Activated naive CD4-positive, alpha-beta T cell treated with anti-CD3 and anti-CD28 coated beads, Interleukin-2, amount 50 U/mL, for 72 hours (primary cell): ENCODE results near the gene UBE2M. TPM values are rescaled to one million over a fixed set of nuclear protein-coding genes. Genes with fewer than 3 reads are reported as not detected.

Experiments
- ATAC-seq, 2 donors: fragments of 150-1000 bp; cut with Tn5 transposase; 2 replicates each; pipeline ENCODE4 v1.10.0; 2021; ENCODE audit warnings: mild to moderate bottlenecking in 2 of 2, moderate library complexity in 2 of 2
- DNase-seq, 2 donors: peaks; one replicate each; pipeline ENCODE4 v3.0.0; 2021 to 2022; ENCODE audit warnings: low spot score in 2 of 2
- H3K27ac Mint-ChIP-seq, 2 donors: one replicate each; pipeline ENCODE4 v1.8.0; 2022; ENCODE audit warnings: mild to moderate bottlenecking in 2 of 2, mixed read lengths in 2 of 2
- H3K36me3 Mint-ChIP-seq, 2 donors: one replicate each; pipeline ENCODE4 v1.8.0; 2022; ENCODE audit warnings: mixed read lengths in 2 of 2
- H3K9me3 Mint-ChIP-seq, 2 donors: one replicate each; pipeline ENCODE4 v1.8.0; 2022; ENCODE audit warnings: mixed read lengths in 2 of 2
- total RNA-seq, 2 donors: library from RNA; stranded (reverse); gene quantifications; one replicate each; pipeline ENCODE4 v1.2.3, GENCODE V29; 2022

UBE2M gene
- total RNA-seq, 2 donors from 2014 or later = 121 to 123 TPM

DNA sequence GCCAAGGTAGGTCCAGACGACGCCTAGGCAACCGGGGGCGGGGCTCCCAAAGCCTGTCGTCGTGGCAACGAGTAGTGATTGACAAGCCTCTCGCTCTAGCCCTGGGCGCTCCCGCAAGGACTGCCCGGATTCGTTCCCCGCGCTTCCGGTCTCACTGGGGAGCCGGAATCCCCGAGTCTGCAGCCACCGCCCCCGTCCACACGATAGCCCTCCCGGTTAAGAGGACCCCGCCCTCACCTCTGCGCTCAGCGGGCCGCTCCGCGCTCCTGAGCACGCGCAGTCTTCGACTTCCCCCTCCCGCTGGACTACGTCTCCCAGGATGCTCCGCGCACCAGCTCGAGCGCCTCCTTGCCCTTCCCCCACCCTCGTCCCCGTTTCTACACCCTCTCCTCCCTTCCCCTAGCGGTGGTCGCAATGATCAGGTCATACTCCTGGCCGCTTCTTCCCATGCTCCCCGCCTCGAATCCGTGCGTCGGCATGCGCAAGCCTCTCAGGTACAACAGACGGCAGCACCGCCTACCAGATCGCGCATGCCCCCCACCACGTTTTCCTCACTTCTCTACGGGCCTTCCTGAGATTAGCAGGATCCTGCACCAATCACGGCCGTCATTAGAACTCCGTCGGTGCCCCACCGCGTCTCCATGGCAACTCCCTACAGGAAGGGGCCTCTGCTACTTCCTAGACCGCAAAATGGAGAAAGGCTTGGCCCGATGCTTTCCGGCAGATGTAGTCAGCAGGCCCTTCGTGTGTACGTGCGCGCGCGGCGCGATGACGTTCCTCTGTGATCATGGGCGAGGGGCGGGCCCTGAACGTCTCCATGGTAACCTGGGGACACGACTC is 14.6 kb upstream of the UBE2M start, which contains the start of gene MZF1:
MZF1 (minus strand) TSS at position 518 of the 840 bp plus-strand sequence. CDS start 1,946 bp downstream, outside the sequence.
- DNase-seq (peak; percentile 99), ATAC-seq (peak; percentile 72 to 76)
- Mint-ChIP-seq H3K27ac (peak within 1 kb of the TSS; percentile 98 to 100), H3K36me3 (peaks cover 4% of the 10 kb centered on the region in 2 donors), H3K9me3 (no peaks in the 10 kb centered on the region)

DNA sequence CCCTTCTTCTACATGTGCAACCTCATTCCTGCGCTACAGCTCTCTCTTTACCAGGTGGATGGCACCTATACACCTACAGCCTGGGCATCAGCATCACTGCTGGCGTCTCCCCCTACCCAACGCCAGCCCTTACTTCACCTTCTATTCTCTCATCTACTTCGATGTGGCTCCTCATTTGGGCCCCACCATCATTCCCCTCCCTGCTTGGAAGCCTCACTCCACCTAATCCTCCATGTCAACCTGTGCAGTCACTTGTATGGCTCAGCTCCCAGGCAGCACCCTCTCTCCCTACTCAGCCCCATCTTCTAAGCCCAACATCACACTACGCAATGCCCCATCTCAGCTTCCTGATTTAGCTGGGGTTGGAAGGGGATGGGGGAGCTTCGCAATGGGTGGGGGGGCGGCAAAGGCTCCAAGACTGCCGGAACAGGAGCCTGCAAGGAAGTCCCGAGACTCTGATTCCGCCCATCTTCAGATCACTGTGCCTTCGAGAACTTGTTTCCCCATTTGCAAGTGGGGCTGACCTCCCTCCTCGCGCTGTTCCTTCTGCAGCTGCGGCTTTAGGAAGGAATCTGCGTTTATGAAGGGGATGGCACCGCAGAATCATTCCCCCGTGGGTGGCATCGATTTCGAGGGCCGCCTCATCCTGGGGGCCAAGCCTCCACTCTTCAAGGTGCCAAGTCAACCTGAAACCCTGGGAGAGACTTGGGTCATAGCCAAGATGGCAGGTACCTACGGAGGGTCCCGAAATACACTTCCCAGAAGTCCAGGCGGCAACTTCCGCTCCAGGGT is 13.8 kb upstream of the UBE2M start:
- DNase-seq (peak; percentile 1 to 52), ATAC-seq (no peak)
- Mint-ChIP-seq H3K36me3 (peaks cover 4% of the 10 kb centered on the region in 2 donors), H3K27ac (peak overlapping the region; percentile 98 to 100), H3K9me3 (no peaks in the 10 kb centered on the region)

DNA sequence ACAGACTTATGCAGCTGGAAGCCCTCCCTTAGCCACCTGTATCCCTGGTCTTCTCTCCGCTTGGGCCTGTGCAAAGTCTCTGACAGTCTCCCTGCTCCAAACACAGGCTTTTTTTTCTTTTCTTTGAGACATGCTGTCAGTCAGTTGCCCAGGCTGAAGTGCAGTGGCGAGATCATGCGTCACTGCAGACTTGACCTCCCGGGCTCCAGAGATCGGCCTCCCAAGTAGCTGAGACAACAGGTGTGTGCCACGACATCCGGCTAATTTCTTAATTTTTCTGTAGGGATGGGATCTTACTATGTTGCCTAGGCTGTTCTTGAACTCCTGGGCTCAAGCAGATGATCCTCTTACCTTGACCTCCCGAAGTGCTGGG is 13.2 kb upstream of the UBE2M start:
- H3K9me3 Mint-ChIP-seq = no peaks in the 10 kb centered on the region
- DNase-seq (peak; percentile 2 to 49), ATAC-seq (no peak)
- H3K27ac Mint-ChIP-seq = peak overlapping the region; percentile 98 to 100
- H3K36me3 Mint-ChIP-seq = peaks cover 4 to 6% of the 10 kb centered on the region in 2 donors

DNA sequence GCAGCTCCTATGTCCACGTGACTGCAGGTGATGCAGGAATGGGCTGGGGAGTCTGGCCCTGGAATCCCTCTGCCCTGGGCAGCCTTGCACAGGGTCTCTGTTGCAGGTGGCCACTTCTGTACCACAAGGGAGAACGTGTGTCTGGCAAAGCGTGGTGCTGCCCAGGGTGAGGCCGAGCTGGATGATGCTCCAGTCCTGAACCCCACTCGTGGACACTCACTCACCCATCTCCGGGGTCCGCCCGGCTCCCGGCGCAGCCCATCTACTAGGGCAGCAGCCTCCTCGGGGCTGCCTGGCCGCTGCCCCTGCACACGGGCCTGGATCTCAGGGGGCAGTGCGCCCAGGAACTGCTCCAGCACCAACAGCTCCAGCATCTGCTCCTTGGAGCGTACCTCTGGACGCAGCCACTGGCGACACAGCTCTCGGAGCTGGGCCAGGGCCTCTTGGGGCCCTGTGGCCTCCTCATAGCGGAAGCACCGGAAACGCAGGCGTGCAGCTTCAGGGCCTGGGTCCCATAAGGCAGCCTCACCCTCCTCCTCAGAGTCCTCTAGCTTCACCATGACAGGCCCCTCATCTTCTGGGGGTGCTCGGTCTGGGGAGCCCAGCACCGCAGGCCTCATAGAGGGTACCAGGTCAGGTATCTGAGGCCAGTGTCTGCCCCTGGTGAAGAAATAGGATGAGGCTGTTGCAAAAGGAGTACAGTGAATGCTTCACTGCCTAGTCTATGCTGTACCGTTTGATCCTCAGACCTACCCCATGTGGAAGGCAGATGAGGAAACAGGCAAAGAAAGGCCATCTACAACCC is 12.6 kb upstream of the UBE2M start:
- DNase-seq (peak; percentile 1 to 55), ATAC-seq (no peak)
- Mint-ChIP-seq H3K36me3 (peaks cover 4 to 9% of the 10 kb centered on the region in 2 donors), H3K9me3 (no peaks in the 10 kb centered on the region), H3K27ac (peak overlapping the region in 1 of 2 donors; percentile 100)

DNA sequence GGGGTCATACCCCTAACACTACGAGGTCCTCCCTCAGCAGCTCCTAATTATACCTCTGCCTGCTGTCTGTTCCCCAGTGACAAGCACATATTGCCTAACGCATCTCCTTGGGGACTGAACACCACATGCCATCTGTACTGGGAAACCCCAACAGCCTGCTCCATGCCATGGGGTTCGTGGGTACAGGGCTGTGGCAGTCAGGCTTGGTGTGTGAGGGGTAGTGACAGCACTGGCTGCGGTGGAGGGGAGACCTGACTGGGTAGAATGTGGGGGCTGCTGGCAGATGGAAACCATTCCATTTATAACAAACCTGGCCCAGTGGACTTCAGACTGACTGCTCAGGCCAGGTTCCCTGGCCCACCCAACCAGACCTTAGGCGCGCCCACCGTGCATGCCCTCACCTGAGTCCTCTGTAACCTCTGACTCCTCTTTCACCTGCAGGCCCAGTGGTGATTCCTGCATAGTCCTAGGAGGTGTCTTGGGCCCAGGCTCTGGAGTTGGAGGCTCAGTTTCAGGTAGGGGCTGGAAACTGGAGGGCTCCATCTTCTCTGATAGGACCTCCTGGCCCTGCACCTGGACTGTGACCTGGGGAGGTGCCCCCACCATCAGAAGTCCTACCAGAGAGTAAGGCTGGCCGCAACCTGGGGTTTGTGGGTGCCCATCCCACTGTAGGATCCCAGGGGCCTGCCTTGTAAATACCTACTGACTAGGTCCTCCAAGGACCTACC is 11.7 kb upstream of the UBE2M start:
- ATAC-seq (no peak), DNase-seq (peak; percentile 1 to 53)
- Mint-ChIP-seq H3K27ac (peak overlapping the region in 1 of 2 donors; percentile 88), H3K9me3 (no peaks in the 10 kb centered on the region), H3K36me3 (peaks cover 4 to 9% of the 10 kb centered on the region in 2 donors)

DNA sequence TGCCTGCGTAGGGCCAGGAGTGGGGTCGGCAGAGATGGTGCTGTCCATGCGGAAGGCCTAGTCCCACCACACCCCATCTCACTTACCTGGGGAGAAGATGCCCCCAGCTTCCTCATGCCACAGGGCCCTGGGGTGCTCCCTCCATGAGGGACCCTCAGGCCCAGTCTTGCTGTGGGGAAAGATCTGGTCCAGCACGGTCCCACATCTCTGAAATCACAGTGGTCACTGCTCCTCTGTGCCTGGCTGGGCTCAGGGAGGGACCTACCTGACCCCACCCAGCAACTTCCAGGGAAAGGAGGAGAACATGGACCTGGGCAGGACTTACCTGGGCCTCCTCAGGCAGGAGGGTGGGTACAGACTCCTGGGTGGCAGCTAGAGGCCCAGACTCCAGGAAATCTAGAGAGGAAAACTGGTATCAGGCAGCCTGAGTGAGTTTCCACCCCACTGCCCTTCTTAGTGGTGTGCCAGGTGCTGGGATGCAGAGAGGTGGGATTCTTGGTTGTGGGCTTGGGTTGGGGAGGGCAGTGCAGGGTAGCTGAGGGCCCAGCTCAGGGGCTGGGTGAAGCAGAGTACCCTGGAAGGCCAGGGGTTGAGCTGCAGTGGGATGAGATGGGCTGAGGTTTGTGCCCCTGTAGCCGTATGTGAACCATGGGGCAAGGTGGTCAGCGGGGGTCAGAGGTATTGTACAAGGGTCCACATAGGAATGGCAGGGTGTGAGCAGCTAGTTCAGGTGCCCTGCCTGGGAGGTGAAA is 11.0 kb upstream of the UBE2M start:
- Mint-ChIP-seq H3K27ac (peak overlapping the region; percentile 64 to 88), H3K36me3 (peaks cover 4 to 9% of the 10 kb centered on the region in 2 donors), H3K9me3 (no peaks in the 10 kb centered on the region)
- DNase-seq (peak; percentile 1 to 52), ATAC-seq (no peak)

DNA sequence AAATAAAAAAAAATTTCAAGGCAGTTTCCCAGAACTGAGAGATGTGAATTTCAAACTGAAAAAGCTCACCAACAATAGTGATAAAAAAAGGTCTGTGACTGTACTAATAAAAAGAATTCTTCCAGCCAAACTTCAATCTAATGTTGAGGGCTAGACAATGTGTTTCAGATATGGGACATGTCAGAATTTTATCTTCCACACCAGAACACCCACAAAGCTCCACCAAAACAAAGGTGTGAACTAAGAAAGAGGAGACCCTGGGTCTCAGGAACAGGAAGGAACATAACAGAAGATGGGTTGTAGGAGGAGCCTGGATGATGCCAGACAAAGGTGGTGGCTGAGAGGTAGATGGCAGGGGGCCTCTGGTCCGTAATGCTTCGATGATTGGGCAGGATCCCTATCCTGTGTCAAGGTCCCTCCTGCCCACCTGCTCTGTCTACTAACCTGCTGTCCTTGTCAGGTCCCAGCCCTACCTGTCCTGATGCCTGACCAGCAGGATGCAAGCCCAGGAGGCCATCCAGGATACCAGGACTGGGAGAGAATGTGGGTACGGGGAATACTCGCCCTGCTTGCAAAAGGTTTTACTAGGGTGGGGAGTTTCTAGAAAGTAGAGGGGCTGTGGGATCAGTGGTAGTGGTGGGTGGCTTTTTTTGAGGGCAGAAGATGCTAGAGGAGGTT is 10.2 kb upstream of the UBE2M start:
- Mint-ChIP-seq H3K9me3 (no peaks in the 10 kb centered on the region), H3K27ac (peak overlapping the region in 1 of 2 donors; percentile 64), H3K36me3 (peaks cover 4 to 14% of the 10 kb centered on the region in 2 donors)
- DNase-seq (peak; percentile 1 to 42), ATAC-seq (no peak)

DNA sequence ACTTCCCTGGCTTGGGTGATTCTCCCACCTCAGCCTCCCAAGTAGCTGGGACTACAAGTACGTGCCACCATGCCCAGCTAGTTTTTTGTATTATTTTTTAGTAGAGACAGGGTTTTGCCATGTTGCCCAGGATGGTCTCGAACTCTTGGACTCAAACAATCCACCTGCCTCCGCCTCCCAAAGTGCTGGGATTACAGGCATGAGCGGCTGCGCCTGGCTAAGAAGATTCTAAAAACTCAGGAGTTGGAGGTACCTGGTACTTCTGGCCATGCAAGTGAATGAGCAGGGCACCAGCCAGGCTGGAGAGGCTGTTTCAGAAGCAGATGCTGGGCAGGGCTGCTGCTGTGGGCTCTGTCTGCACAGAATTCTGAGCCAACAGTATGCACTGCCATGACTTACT is 8.6 kb upstream of the UBE2M start:
- DNase-seq = no peak
- Mint-ChIP-seq H3K9me3 (no peaks in the 10 kb centered on the region), H3K27ac (no peak overlapping the region), H3K36me3 (peaks cover 4 to 14% of the 10 kb centered on the region in 2 donors)
- no peak for ATAC-seq

DNA sequence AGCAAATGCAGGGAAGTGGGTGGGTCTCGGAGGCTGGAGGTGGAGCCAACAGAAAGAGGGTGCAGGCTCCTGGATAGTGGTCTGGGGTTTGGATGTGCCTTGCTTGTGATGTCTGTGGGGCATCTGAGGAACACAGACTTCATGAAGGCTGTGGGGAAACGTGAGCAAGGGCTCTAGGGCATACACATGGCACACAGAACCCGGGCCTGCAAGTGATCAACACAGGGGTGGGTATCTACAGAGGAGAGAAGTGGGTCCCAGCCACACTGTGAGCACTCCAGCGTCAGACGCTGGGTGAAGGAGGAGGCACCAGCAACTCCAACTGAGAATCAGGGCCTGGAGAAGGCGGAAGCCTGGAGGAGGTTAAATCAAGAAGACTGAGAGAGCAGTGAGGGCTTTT is 5.4 kb upstream of the UBE2M start:
- peaks cover 19 to 24% of the 10 kb centered on the region in 2 donors for H3K36me3 Mint-ChIP-seq
- DNase-seq (peak in 1 of 2 donors; percentile 51), ATAC-seq (no peak)
- H3K27ac Mint-ChIP-seq = peak overlapping the region in 1 of 2 donors; percentile 95
- no peaks in the 10 kb centered on the region for H3K9me3 Mint-ChIP-seq

DNA sequence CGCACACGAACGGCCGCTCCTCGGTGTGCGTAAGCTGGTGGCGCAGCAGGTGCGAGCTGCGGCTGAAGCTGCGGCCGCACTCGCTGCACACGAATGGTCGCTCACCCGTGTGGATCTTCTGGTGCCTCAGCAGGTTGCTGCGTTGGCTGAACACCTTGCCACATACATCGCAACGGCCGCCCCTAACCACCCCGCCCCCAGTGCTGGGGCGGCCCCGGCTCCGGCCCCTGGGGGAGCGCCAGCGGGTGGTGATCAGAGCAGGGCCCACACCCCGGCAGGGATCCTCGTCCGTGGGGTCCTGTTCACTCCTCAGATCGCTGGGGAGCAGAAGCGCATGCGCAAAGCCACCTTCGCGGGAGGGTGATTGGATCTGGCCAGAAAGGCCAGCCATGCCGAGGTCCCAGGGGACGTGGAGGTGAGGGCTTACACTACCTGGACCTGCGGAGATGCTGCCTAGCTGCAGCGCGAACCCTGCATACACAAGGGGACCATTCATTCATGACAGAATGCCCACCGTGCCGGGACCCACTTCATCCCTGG is 4.7 kb upstream of the UBE2M start:
- Mint-ChIP-seq H3K36me3 (peaks cover 20 to 25% of the 10 kb centered on the region in 2 donors), H3K9me3 (no peaks in the 10 kb centered on the region), H3K27ac (peak overlapping the region in 1 of 2 donors; percentile 95)
- ATAC-seq = no peak
- DNase-seq = no peak

DNA sequence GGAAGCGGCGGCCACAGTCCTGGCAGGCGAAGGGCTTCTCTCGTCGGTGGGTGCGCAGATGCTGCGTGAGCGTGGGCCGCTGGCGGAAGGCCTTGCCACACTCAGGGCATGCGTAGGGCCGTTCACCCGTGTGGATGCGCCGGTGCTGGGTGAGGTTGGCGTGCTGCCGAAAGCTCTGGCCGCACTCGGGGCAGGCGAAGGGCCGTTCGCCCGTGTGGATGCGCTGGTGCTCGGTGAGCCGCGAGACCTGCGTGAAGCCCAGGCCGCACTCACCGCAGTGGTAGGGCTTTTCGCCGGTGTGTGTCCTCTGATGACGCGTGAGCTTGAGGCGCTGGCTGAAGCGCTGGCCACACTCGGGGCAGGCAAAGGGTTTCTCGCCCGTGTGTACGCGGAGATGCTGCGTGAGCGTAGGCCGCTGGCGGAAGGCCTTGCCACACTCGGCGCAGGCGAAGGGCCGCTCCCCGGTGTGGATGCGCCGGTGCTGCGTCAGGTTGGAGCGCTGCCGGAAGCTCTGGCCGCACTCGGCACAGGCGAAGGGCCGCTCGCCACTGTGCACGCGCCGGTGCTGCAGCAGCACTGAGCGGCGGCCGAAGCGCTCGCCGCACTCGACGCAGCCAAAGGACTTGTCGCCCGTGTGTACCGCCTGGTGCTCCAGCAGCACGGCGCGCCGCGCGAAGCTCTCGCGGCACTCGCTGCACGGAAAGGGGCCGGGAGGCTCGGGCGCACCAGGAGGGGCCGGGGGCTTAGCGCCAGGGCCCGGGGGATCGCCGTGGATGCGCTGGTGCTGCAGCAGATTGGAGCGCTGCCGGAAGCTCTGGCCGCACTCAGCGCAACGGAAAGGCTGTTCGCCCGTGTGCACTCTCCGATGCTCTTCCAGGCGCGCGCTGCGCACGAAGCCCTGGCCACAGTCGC is 4.0 kb upstream of the UBE2M start:
- no peaks in the 10 kb centered on the region for H3K9me3 Mint-ChIP-seq
- H3K27ac Mint-ChIP-seq = peak overlapping the region; percentile 36 to 75
- ATAC-seq = peak in 1 of 2 donors; percentile 16
- peaks cover 27 to 32% of the 10 kb centered on the region in 2 donors for H3K36me3 Mint-ChIP-seq
- peak in 1 of 2 donors; percentile 43 for DNase-seq

DNA sequence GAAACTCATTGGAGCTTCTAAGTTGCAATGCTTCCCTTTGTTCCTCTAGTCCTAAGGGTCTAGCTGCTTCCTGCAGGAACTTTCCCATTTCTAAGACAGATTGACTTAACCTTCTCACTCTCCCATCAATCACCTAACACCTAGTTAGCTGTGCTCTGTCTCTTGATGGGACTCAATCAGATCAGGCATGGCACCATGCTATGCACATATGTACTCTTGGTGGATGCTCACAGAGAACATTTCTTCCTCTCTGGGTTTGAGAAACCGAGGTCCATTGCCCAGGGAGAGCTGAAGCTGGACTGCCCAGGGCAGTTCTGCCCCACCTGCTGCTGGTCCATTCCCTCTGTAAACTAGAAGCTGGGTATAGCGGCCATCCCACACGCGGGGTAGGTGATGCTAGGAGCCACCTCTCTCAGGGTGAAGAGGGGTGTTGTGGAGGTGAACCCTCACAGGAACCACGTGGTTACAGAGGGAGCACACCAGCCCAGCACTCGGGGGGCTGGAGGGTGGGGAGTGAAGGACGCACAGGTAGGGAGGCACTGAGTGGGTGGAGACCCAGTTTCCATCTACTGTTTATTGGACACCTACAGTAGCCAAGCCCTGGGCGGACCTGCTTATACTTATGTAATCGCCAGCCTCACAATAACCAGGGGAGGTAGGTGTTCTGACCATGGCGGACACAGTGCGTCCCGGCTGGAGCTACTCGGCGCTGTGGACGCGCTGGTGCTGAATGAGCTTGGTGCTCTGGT is 3.1 kb upstream of the UBE2M start:
- Mint-ChIP-seq H3K27ac (peak overlapping the region; percentile 36 to 75), H3K9me3 (no peaks in the 10 kb centered on the region), H3K36me3 (peaks cover 33 to 40% of the 10 kb centered on the region in 2 donors)
- DNase-seq = no peak
- no peak for ATAC-seq

DNA sequence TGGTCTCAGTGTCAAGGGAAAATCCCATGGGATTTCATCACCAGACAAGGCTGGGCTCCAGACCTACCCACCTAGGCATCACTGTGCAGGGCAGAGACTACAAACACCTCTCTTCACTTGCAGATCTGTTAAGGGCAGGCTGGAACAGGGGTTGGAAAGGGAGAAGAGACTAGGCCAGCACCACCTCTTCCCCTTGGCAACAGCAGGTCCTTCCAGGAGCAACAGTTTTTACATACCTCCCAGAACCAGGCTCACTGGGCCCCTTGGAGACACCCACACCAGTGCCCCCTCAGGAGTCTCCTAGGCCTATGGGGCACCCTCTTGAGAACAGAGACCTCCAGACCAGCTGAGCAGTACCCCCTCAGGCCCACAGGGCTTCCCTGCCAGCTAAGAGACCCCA is 2.5 kb upstream of the UBE2M start:
- no peak for ATAC-seq
- DNase-seq = no peak
- no peaks in the 10 kb centered on the region for H3K9me3 Mint-ChIP-seq
- peaks cover 36 to 46% of the 10 kb centered on the region in 2 donors for H3K36me3 Mint-ChIP-seq
- no peak overlapping the region for H3K27ac Mint-ChIP-seq
